ENCODE measurements around the gene FBXO3. TPM values are rescaled to one million over a fixed set of nuclear protein-coding genes. Genes with fewer than 3 reads are reported as not detected.

FBXO3 gene
- total and polyA plus RNA-seq, 2 of the 13 experiments (the other 11 are each of a cell fraction or from before 2014, with no cell fraction given), result 20.4 to 27.6 TPM

- TF ChIP-seq ARID2 (CRISPR knock-in tag; IDR thresholded peaks at IDR 0.05; ENCODE audit: borderline replicate concordance) (no peak), RBM39 (IDR thresholded peaks at IDR 0.05; ENCODE audit: low read depth, low read length, poor library complexity, severe bottlenecking) (no peak), ZBTB7A (CRISPR knock-in tag; IDR thresholded peaks at IDR 0.05) (peak; percentile 47; the same call in 1 of the 2 replicates), HCFC1 (IDR thresholded peaks at IDR 0.05; ENCODE audit: low read depth, low read length) (no peak), ZNF414 (CRISPR knock-in tag; IDR thresholded peaks at IDR 0.05) (peak; percentile 35; the same call in 1 of the 2 replicates), E2F1 (CRISPR knock-in tag; IDR thresholded peaks at IDR 0.05) (no peak), ZBTB26 (CRISPR knock-in tag; IDR thresholded peaks at IDR 0.05; ENCODE audit: borderline replicate concordance) (no peak; the same call in 1 of the 2 replicates), PITX1 (CRISPR knock-in tag; IDR thresholded peaks at IDR 0.05) (peak; percentile 87), ZNF761 (CRISPR knock-in tag; conservative IDR thresholded peaks at IDR 0.05) (no peak; the same call in 1 of the 2 replicates), ZNF879 (CRISPR knock-in tag; IDR thresholded peaks at IDR 0.05) (no peak), POLR2AphosphoS5 (IDR thresholded peaks at IDR 0.05; ENCODE audit: low read depth, low read length) (peak; percentile 74), HNRNPK (IDR thresholded peaks at IDR 0.05; ENCODE audit: low read depth, low read length, poor library complexity, severe bottlenecking) (no peak), RBM22 (optimal IDR thresholded peaks at IDR 0.05; ENCODE audit: low read length) (peak; percentile 32), RXRA (CRISPR knock-in tag; IDR thresholded peaks at IDR 0.05) (peak; percentile 98), TRAFD1 (CRISPR knock-in tag; IDR thresholded peaks at IDR 0.05; ENCODE audit: borderline replicate concordance) (no peak), ZNF335 (CRISPR knock-in tag; IDR thresholded peaks at IDR 0.05) (peak; percentile 69; the same call in 1 of the 2 replicates), SETDB1 (CRISPR knock-in tag; IDR thresholded peaks at IDR 0.05; ENCODE audit: borderline replicate concordance) (no peak), SALL2 (CRISPR knock-in tag; IDR thresholded peaks at IDR 0.05) (peak; percentile 64; the same call in 1 of the 2 replicates), CREB1 (IDR thresholded peaks at IDR 0.05) (no peak), CREB1 (CRISPR knock-in tag; IDR thresholded peaks at IDR 0.05) (peak; percentile 79), MTF2 (CRISPR knock-in tag; IDR thresholded peaks at IDR 0.05; ENCODE audit: borderline replicate concordance) (no peak), ZNF512B (CRISPR knock-in tag; IDR thresholded peaks at IDR 0.05; ENCODE audit: borderline replicate concordance) (no peak), MATR3 (CRISPR knock-in tag; IDR thresholded peaks at IDR 0.05) (no peak), ADNP (CRISPR knock-in tag; IDR thresholded peaks at IDR 0.05) (no peak)
Observed at GRCh38 chr11:33699515-33700062, 74.7 kb downstream of the FBXO3 start (continued).

Data from HepG2 (cell line).